HPDE6-E6E7 (cell line): ENCODE results near the gene UBE2D2.
"Not testable (repeated sequence)": the region's sequence is repeated elsewhere in the genome, so short reads cannot be mapped to it uniquely, and the experiment has no call there.

ENCODE experiments used
- DNase-seq: peaks from one replicate; pipeline ENCODE4 v3.0.0; 2011; ENCODE audit warnings: missing footprints; ENCODE audit errors: extremely low spot score

The UBE2D2 gene

GRCh38 chr5:139549162-139549894 lies 11.8 kb upstream of the UBE2D2 start:
- DNase-seq, result no peak

- DNase-seq, result not testable (repeated sequence)
Observed at GRCh38 chr5:139550051-139550872, 10.9 kb upstream of the UBE2D2 start.

- no peak for DNase-seq
Observed at GRCh38 chr5:139551191-139551889, 9.8 kb upstream of the UBE2D2 start.

- DNase-seq, result no peak
Observed at GRCh38 chr5:139552893-139553575, 8.1 kb upstream of the UBE2D2 start.

GRCh38 chr5:139554264-139554663 lies 6.9 kb upstream of the UBE2D2 start:
- no peak for DNase-seq

- DNase-seq, result no peak
Observed at GRCh38 chr5:139557811-139558210, 3.3 kb upstream of the UBE2D2 start.

GRCh38 chr5:139561655-139562451 lies 714 bp downstream of the UBE2D2 start:
- DNase-seq, result no peak

GRCh38 chr5:139562847-139563246 lies 1.7 kb downstream of the UBE2D2 start:
- no peak for DNase-seq

GRCh38 chr5:139565411-139566305 lies 4.5 kb downstream of the UBE2D2 start:
- no peak for DNase-seq

- DNase-seq, result no peak
Observed at GRCh38 chr5:139566611-139567010, 5.5 kb downstream of the UBE2D2 start.

- DNase-seq, result no peak
Observed at GRCh38 chr5:139569270-139569955, 8.3 kb downstream of the UBE2D2 start.

- no peak for DNase-seq
Observed at GRCh38 chr5:139571543-139571942, 10.4 kb downstream of the UBE2D2 start.

- DNase-seq, result no peak
Observed at GRCh38 chr5:139571966-139572365, 10.8 kb downstream of the UBE2D2 start.

- DNase-seq, result no peak
Observed at GRCh38 chr5:139574641-139575312, 13.6 kb downstream of the UBE2D2 start.

- no peak for DNase-seq
Observed at GRCh38 chr5:139575313-139575646, 14.1 kb downstream of the UBE2D2 start.

GRCh38 chr5:139575751-139576150 lies 14.6 kb downstream of the UBE2D2 start:
- no peak for DNase-seq

- no peak for DNase-seq
Observed at GRCh38 chr5:139577689-139578290, 16.7 kb downstream of the UBE2D2 start.

GRCh38 chr5:139578325-139578724 lies 17.2 kb downstream of the UBE2D2 start:
- DNase-seq, result no peak

GRCh38 chr5:139582181-139582580 lies 21.0 kb downstream of the UBE2D2 start:
- not testable (repeated sequence) for DNase-seq
